SU-DHL-6 (cell line): ENCODE data around the gene ATG2A.

ENCODE experiments used
- EZH2phosphoT487 ChIP-seq: fragments of 200-600 bp; sonication (generic), shearing (Covaris generic); conservative IDR thresholded peaks from 2 replicates; pipeline ENCODE4 v1.6.1; 2018; ENCODE audit warnings: mild to moderate bottlenecking, antibody characterized with exemption, low read length, moderate library complexity, mixed read lengths
- TF ChIP-seq, protein P1 (sequence below): fragments of 200-600 bp; sonication (generic); IDR thresholded peaks from one replicate; pipeline ENCODE4 v1.5.1; 2017; ENCODE audit warnings: antibody characterized with exemption, mild to moderate bottlenecking, low read length, moderate library complexity; ENCODE audit not compliant: insufficient read depth, poor library complexity, severe bottlenecking

DNA sequence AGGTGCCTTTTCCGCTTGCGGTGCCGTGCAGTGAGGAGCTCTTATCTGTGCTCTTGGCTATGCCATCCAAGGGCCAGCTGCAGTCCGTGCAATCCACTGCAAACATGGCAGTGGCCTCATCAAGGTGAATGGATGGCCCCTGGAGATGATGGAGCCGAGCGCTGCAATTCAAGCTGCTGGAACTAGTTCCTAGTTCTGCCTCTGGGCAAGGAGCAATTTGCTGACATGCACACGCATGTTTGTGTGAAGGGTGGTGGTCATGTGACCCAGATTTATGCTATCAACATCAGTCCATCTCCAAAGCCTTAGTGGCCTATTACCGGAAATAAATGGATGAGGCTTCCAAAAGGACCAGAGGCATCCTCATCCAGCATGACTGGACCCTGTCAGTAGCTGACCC, 35.5 kb downstream of the ATG2A start:
- TF ChIP-seq, protein P1, sequence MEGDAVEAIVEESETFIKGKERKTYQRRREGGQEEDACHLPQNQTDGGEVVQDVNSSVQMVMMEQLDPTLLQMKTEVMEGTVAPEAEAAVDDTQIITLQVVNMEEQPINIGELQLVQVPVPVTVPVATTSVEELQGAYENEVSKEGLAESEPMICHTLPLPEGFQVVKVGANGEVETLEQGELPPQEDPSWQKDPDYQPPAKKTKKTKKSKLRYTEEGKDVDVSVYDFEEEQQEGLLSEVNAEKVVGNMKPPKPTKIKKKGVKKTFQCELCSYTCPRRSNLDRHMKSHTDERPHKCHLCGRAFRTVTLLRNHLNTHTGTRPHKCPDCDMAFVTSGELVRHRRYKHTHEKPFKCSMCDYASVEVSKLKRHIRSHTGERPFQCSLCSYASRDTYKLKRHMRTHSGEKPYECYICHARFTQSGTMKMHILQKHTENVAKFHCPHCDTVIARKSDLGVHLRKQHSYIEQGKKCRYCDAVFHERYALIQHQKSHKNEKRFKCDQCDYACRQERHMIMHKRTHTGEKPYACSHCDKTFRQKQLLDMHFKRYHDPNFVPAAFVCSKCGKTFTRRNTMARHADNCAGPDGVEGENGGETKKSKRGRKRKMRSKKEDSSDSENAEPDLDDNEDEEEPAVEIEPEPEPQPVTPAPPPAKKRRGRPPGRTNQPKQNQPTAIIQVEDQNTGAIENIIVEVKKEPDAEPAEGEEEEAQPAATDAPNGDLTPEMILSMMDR, result no peak
- TF ChIP-seq EZH2phosphoT487, result no peak
